Heart left ventricle (tissue), 13 donors: Measurements from ENCODE around the gene BIRC3.

ENCODE experiments used
- CTCF ChIP-seq, 12 donors: fragments of 200-600 bp; sonication (generic) in 4 of 12; IDR thresholded peaks; one replicate each; pipeline versions ENCODE4 v1.5.0 to v1.8.0; 2018 to 2022; ENCODE audit warnings: antibody characterized with exemption in 12 of 12, mild to moderate bottlenecking in 5 of 12
- POLR2A ChIP-seq, 2 donors: fragments of 450-650 bp; IDR thresholded peaks; one replicate each; pipeline ENCODE4 v1.6.1; 2017; ENCODE audit warnings: antibody characterized with exemption in 2 of 2, mild to moderate bottlenecking in 2 of 2, moderate library complexity in 2 of 2
- donor health status: ischemic (EF 13 %, LVEDD 7.1; RV severe dilation, severe dysfunction).
- donor health status: DM: no; HTN: yes; CAD: no.
- donor health status: DM: no; HTN: no; CAD: no.
- donor health status: ischemic (EF 25% LVEDD 6.9; RV normal size, moderate dysfunction).
- donor health status: ischemic (EF 25% LVEDD 5.7; RV mildly dilated, moderate dysfunction).
- donor health status: ischemic (EF 35%, LVEDD 5.7; RV mildly dilated, moderate dysfunction).
- donor health status: nonischemic (EF 11% LVEDD 7.7; RV severe dilation, severe dysfunction).
- donor health status: DM: yes; HTN: yes; CAD: no.
- donor health status: PGD.
- donor health status: ischemic (EF 29% LVEDD 5.4; RV normal size, mild dysfunction).
- donor health status: nonischemic (EF 23%, LVEDD 6.1; RV moderate dilation, normal function).

- TF ChIP-seq POLR2A (IDR thresholded peaks at IDR 0.05): no peak
- no peak for TF ChIP-seq CTCF (IDR thresholded peaks at IDR 0.05)
Measured at GRCh38 chr11:102317768-102318103, 452 bp downstream of the BIRC3 start.
